ENCODE results near the gene DSG1.
"Not testable (repeated sequence)": the region's sequence is repeated elsewhere in the genome, so short reads cannot be mapped to it uniquely, and the experiment has no call there.

Gene DSG1

GRCh38 chr18:31353336-31353735 lies 35.4 kb downstream of the DSG1 start:
- not testable (repeated sequence) for DNase-seq

GRCh38 chr18:31354990-31355389 lies 37.0 kb downstream of the DSG1 start:
- DNase-seq = no peak

GRCh38 chr18:31356025-31356424 lies 38.1 kb downstream of the DSG1 start:
- no peak for DNase-seq

- no peak for DNase-seq
Measured at GRCh38 chr18:31364190-31364589, 46.2 kb downstream of the DSG1 start.

GRCh38 chr18:31369478-31369877 lies 51.5 kb downstream of the DSG1 start:
- no peak for DNase-seq

GRCh38 chr18:31371989-31372388 lies 54.0 kb downstream of the DSG1 start:
- DNase-seq = no peak

- DNase-seq = no peak
Measured at GRCh38 chr18:31373641-31374040, 55.7 kb downstream of the DSG1 start.

GRCh38 chr18:31376477-31376876 lies 58.5 kb downstream of the DSG1 start, which contains the start of gene DSG4:
Gene DSG4, plus strand, starts transcription at chr18:31376777. Its CDS starts 135 bp downstream, at chr18:31376912.
- no peak for DNase-seq

- DNase-seq = no peak
Measured at GRCh38 chr18:31380912-31381311, 63.0 kb downstream of the DSG1 start.

GRCh38 chr18:31382107-31382506 lies 64.1 kb downstream of the DSG1 start:
- DNase-seq = no peak

GRCh38 chr18:31386741-31387140 lies 68.8 kb downstream of the DSG1 start:
- DNase-seq = peak; percentile 20

GRCh38 chr18:31393286-31393685 lies 75.3 kb downstream of the DSG1 start:
- DNase-seq = no peak

- DNase-seq = no peak
Measured at GRCh38 chr18:31396796-31397612, 79.0 kb downstream of the DSG1 start.

GRCh38 chr18:31398191-31398590 lies 80.2 kb downstream of the DSG1 start:
- no peak for DNase-seq

- DNase-seq = no peak
Measured at GRCh38 chr18:31399306-31400032, 81.5 kb downstream of the DSG1 start.

GRCh38 chr18:31401156-31402025 lies 83.4 kb downstream of the DSG1 start:
- no peak for DNase-seq

- DNase-seq = no peak
Measured at GRCh38 chr18:31402026-31402373, 84.0 kb downstream of the DSG1 start.

GRCh38 chr18:31403409-31403808 lies 85.4 kb downstream of the DSG1 start:
- no peak for DNase-seq

Measured in right kidney (tissue), 1 donor.